HepG2 (cell line): ENCODE data around the gene SFXN2. TPM values are rescaled to one million over a fixed set of nuclear protein-coding genes. Genes with fewer than 3 reads are reported as not detected.

ENCODE experiments used
- ARID3A ChIP-seq: IDR thresholded peaks from 2 replicates; pipeline ENCODE4 v1.6.1; 2012; ENCODE audit warnings: low read depth, low read length, improper control_type of control experiment
- BORCS8-MEF2B ChIP-seq: sonication (generic); formaldehyde crosslinking; IDR thresholded peaks from 2 replicates; pipeline ENCODE4 v1.8.0; 2022; ENCODE audit warnings: mild to moderate bottlenecking, missing genetic modification reagents
- CREB1 ChIP-seq, 2 experiments: fragments of 450-650 bp in 1 of 2; IDR thresholded peaks; 2 replicates each; pipeline ENCODE4 v1.6.1; 2016 to 2017; ENCODE audit warnings: control low read depth in 1 of 2, mild to moderate bottlenecking in 1 of 2, missing compliant biosample characterization in 1 of 2, missing genetic modification characterization in 1 of 2
- ELF3 ChIP-seq: IDR thresholded peaks from 2 replicates; pipeline ENCODE4 v1.6.1; 2016; ENCODE audit warnings: missing genetic modification reagents, missing compliant biosample characterization
- ELF4 ChIP-seq: sonication (generic); formaldehyde crosslinking; IDR thresholded peaks from 2 replicates; pipeline ENCODE4 v1.5.0; 2020; ENCODE audit warnings: missing genetic modification reagents, mild to moderate bottlenecking, moderate library complexity, borderline replicate concordance
- ETV5 ChIP-seq: IDR thresholded peaks from 2 replicates; pipeline ENCODE4 v1.6.1; 2018; ENCODE audit warnings: missing biosample characterization, missing genetic modification reagents, inconsistent platforms, borderline replicate concordance
- FOXO1 ChIP-seq: sonication (generic); formaldehyde crosslinking; IDR thresholded peaks from 2 replicates; pipeline ENCODE4 v1.4.0; 2020; ENCODE audit warnings: missing genetic modification reagents
- HMG20A ChIP-seq: IDR thresholded peaks from 2 replicates; pipeline ENCODE4 v1.6.1; 2016; ENCODE audit warnings: borderline replicate concordance
- KDM3A ChIP-seq: IDR thresholded peaks from 2 replicates; pipeline ENCODE4 v1.6.1; 2018; ENCODE audit warnings: low read depth, missing compliant biosample characterization
- KLF13 ChIP-seq: sonication (generic); formaldehyde crosslinking; IDR thresholded peaks from 2 replicates; pipeline ENCODE4 v1.4.0; 2020; ENCODE audit warnings: mild to moderate bottlenecking, missing genetic modification reagents
- MIER2 ChIP-seq: IDR thresholded peaks from 2 replicates; pipeline ENCODE4 v1.6.1; 2016; ENCODE audit warnings: missing biosample characterization, missing genetic modification reagents
- NCOA2 ChIP-seq: sonication (generic); formaldehyde crosslinking; IDR thresholded peaks from 2 replicates; pipeline ENCODE4 v1.8.0; 2022; ENCODE audit warnings: inconsistent platforms
- NR2F2 ChIP-seq: IDR thresholded peaks from 2 replicates; pipeline ENCODE4 v1.6.1; 2012; ENCODE audit warnings: low read depth, inconsistent platforms, borderline replicate concordance
- RARA ChIP-seq: IDR thresholded peaks from 2 replicates; pipeline ENCODE4 v1.6.1; 2016; ENCODE audit warnings: missing genetic modification reagents, missing compliant biosample characterization
- SNAPC2 ChIP-seq: sonication (generic); formaldehyde crosslinking; IDR thresholded peaks from 2 replicates; pipeline ENCODE4 v1.8.1; 2022; ENCODE audit warnings: mild to moderate bottlenecking, missing genetic modification reagents
- TCF12 ChIP-seq, 2 experiments: fragments of 450-650 bp in 1 of 2; sonication (generic) in 1 of 2; formaldehyde crosslinking in 1 of 2; IDR thresholded peaks; 2 replicates each; pipeline versions ENCODE4 v1.6.1 to v1.8.0; 2017 to 2022; ENCODE audit warnings: antibody characterized with exemption in 1 of 2, mild to moderate bottlenecking in 1 of 2, missing genetic modification reagents in 1 of 2, moderate library complexity in 1 of 2
- ZBTB42 ChIP-seq: sonication (generic); formaldehyde crosslinking; IDR thresholded peaks from 2 replicates; pipeline ENCODE4 v1.5.0; 2020; ENCODE audit warnings: mild to moderate bottlenecking, missing genetic modification reagents
- ZNF160 ChIP-seq: sonication (generic); formaldehyde crosslinking; IDR thresholded peaks from 2 replicates; pipeline ENCODE4 v1.8.0; 2022; ENCODE audit warnings: mild to moderate bottlenecking, inconsistent platforms, missing genetic modification reagents
- ZNF251 ChIP-seq: sonication (generic); formaldehyde crosslinking; IDR thresholded peaks from 2 replicates; pipeline ENCODE4 v1.9.0; 2021; ENCODE audit warnings: mild to moderate bottlenecking, missing genetic modification reagents
- ZNF256 ChIP-seq: sonication (generic); formaldehyde crosslinking; conservative IDR thresholded peaks from 2 replicates; pipeline ENCODE4 v1.4.0; 2020; ENCODE audit warnings: missing genetic modification reagents
- ZNF557 ChIP-seq: sonication (generic); formaldehyde crosslinking; IDR thresholded peaks from 2 replicates; pipeline ENCODE4 v1.4.0; 2020; ENCODE audit warnings: missing genetic modification reagents
- ZNF672 ChIP-seq: sonication (generic); formaldehyde crosslinking; IDR thresholded peaks from 2 replicates; pipeline ENCODE4 v1.8.1; 2022; ENCODE audit warnings: missing genetic modification reagents
- ZNF687 ChIP-seq: sonication (generic); formaldehyde crosslinking; IDR thresholded peaks from 2 replicates; pipeline ENCODE4 v1.5.1; 2020; ENCODE audit warnings: mild to moderate bottlenecking, missing genetic modification reagents, moderate library complexity
- ZNF713 ChIP-seq: sonication (generic); formaldehyde crosslinking; IDR thresholded peaks from 2 replicates; pipeline ENCODE4 v1.4.0; 2020; ENCODE audit warnings: mild to moderate bottlenecking, missing genetic modification reagents
- ZNF839 ChIP-seq: sonication (generic); formaldehyde crosslinking; IDR thresholded peaks from 2 replicates; pipeline ENCODE4 v1.4.0; 2020; ENCODE audit warnings: missing genetic modification reagents, mild to moderate bottlenecking, borderline replicate concordance
- polyA plus RNA-seq, 8 experiments: library from polyadenylated mRNA; depleted of rRNA in 3 of 8; stranded (reverse) in 7 of 8; unstranded in 1 of 8; fragments of >200 nt; fragmentation: Illumina TruSeq in 4 of 8; extraction: Trizol in 4 of 8; gene quantifications; 2 replicates each; pipeline versions ENCODE4 v1.2.1 to v1.2.3, GENCODE V29; 2011 to 2016; ENCODE audit warnings: low read depth in 4 of 8, missing spikeins in 1 of 8, mixed read lengths in 1 of 8; ENCODE audit not compliant: insufficient read depth in 1 of 8
- total RNA-seq, 5 experiments: library from RNA; depleted of rRNA; stranded (reverse); fragments of >200 nt; fragmentation: Illumina TruSeq; extraction: Trizol; gene quantifications; 2 replicates each; pipeline ENCODE4 v1.2.3, GENCODE V29; 2016; ENCODE audit warnings: low read depth in 1 of 5

SFXN2 gene
- total and polyA plus RNA-seq, 2 of the 13 experiments (the other 11 are each of a cell fraction or from before 2014, with no cell fraction given), result 12.8 to 21.1 TPM

GRCh38 chr10:102769375-102770107 is 55.1 kb downstream of the SFXN2 start (continued):
- TF ChIP-seq ZNF713 (CRISPR knock-in tag) (no peak), ELF3 (CRISPR knock-in tag) (peak; percentile 61), ZNF557 (CRISPR knock-in tag) (no peak), KDM3A (CRISPR knock-in tag) (no peak), ZNF687 (CRISPR knock-in tag) (no peak), SNAPC2 (CRISPR knock-in tag) (no peak), BORCS8-MEF2B (CRISPR knock-in tag) (no peak), ARID3A (peak; percentile 98), NR2F2 (no peak), ZNF251 (CRISPR knock-in tag) (no peak), NCOA2 (CRISPR knock-in tag) (peak; percentile 40; the same call in 1 of the 2 replicates), ELF4 (CRISPR knock-in tag) (no peak), FOXO1 (CRISPR knock-in tag) (peak; percentile 52; the same call in 1 of the 2 replicates), ZNF672 (no peak), MIER2 (CRISPR knock-in tag) (no peak), ZNF160 (CRISPR knock-in tag) (no peak), ZBTB42 (CRISPR knock-in tag) (no peak), KLF13 (CRISPR knock-in tag) (no peak), HMG20A (peak; percentile 27; the same call in 1 of the 2 replicates), CREB1 (IDR thresholded peaks at IDR 0.05) (peak; percentile 72), CREB1 (CRISPR knock-in tag; IDR thresholded peaks at IDR 0.05) (peak; percentile 43; the same call in 1 of the 2 replicates), TCF12 (IDR thresholded peaks at IDR 0.05) (no peak), TCF12 (CRISPR knock-in tag; IDR thresholded peaks at IDR 0.05) (0 out of 2 replicates have a peak, but pooled peaks have one; percentile 44), ZNF256 (no peak), ETV5 (CRISPR knock-in tag) (peak; percentile 50; the same call in 1 of the 2 replicates), RARA (peak; percentile 31), ZNF839 (CRISPR knock-in tag) (no peak)
